H4 (cell line): ENCODE results near the gene RARRES2. TPM values are rescaled to one million over a fixed set of nuclear protein-coding genes. Genes with fewer than 3 reads are reported as not detected.

Experiments used
- DNase-seq: peaks from one replicate; pipeline ENCODE4 v3.0.0-alpha.2; 2015; ENCODE audit warnings: low spot score
- total RNA-seq: library from RNA; depleted of rRNA; stranded (reverse); fragments of >200 nt; shearing (Covaris generic); gene quantifications from 2 replicates; pipeline ENCODE4 v1.2.3, GENCODE V29; 2014

RARRES2 gene
- total RNA-seq, 1 experiment from 2014 or later, result not detected

DNA sequence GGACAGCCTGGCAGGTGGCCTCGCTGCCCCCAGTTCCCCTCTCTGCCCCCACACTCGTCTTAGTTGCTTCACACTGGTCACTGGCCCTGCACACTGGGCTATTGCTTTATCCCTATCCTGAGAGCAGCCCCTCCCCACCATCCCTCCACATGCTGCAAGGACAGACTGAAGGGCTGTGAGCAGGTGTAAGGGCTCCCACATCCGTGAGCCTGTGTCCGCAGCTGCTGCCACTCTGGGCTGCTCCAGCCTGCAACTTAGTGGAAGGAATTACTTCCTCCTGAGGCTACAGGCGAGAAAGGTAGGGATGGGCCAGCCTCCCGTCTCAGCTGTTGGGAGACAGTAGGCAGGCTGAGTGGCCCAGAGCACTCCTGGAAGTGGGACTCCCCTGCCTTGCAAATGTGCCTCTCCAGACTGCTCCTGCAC, 3.8 kb downstream of the RARRES2 start:
- DNase-seq, result no peak

DNA sequence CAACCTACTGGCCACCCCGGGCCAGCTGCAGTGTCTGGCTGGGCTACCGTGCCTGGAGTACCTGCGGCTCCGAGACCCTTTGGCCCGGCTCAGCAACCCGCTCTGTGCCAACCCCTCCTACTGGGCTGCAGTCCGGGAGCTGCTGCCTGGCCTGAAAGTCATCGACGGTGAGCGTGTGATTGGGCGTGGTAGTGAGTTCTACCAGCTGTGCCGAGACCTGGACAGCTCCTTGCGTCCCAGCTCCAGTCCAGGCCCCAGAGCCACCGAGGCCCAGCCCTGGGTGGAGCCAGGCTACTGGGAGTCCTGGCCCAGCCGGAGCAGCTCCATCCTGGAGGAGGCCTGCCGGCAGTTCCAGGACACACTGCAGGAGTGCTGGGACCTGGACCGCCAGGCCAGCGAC, 4.2 kb downstream of the RARRES2 start:
- no peak for DNase-seq

DNA sequence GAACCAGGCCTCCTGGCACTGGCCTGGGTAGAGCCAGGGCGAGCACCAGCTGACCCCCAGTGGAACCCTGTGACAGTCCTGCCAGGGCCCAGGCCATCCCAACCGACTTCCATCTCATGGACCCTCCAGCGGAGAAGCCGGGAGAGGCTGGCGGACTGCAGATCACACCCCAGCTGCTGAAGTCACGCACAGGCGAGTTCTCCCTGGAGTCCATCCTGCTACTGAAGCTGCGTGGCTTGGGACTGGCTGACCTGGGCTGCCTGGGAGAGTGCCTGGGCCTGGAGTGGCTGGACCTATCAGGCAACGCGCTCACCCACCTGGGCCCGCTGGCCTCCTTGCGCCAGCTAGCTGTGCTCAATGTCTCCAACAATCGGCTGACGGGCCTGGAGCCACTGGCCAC, 4.7 kb downstream of the RARRES2 start:
- no peak for DNase-seq

DNA sequence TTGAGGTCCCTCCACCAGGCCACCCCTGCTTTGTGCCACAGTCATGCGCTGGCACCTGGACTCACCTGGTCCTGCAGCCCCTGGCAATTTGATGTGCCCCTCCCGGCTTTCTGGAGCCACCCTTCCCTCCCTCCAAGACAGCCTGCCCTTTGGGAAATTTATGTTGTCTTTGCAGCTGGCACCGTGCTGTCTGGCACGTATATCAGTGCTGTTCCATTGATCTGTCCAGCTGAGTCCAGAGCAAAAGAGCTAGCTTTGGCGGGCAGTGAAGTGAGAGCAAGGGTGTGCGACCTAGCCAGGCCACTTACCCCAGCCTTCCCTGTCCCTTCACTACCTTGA, 5.7 kb downstream of the RARRES2 start:
- no peak for DNase-seq

DNA sequence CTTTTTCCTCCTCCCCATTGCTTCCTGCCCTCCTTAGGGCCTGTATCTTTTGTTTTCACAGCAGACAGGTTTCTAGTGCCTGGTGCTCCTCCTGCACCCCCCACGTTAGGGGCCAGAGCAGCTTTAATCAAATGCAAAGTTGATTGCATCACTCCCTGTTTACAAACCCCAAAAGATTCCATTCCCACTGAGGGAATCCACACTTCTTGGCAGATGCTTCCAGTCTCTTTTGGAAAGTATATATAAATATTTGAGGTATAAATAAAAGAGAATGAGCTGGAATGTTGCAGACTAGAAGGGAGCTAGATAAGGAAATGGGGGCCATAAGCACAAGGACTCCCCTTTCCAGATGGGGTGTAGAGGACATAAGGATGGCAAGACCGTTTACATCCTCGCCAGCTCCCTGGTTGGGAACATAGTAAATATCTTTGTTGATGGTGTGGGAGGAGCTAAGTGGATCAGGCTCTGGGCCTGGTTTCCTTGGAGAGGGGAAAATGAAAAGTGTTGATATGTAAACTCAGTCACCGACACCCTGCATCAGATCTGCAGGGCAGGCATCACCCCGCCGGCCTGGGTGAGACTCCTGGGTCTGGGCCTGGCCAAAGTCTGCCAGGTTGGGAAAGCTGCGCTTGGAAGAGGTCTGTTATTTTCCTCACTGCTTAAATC, 6.2 kb downstream of the RARRES2 start:
- peak; percentile 72 for DNase-seq

DNA sequence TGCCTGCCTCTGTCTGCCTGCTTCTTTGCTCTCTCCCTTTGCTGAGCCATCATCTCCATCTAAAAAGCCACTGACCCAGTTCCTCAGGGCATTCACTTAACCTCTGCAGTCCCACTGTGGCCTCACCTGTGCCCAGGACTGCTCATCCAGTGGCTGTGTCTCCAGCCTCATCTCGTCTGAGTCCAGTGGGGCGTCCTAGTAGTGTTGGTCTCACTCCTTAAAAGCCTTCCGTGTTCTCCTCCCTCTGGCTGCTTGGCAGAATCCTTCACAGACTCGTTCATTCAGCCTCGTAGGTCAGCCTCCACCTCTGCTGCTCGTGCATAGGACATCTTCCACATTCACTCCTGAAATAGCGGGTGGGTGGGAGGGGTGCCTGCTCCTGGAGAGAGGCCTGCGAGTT, 7.3 kb downstream of the RARRES2 start:
- no peak for DNase-seq

DNA sequence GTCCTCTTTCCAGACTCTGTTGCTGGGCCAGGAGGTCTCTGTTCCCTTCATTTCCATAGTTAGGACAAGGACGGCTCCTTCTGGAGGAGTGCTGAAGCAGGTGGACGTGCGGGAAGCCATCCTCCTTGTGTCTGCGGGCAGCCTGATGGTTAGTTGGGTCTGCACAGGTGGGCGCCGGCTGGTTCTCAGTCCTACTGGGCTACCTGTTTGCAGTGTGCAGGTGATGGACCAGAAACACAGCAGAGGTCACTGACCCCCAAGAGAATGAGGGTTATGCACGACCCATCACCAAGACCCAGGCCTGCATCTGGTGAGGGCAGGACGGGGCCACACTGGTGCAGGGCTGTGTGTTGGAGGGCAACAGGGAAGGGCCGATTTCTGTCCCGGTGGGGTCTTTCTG, 7.8 kb downstream of the RARRES2 start:
- DNase-seq, result no peak

DNA sequence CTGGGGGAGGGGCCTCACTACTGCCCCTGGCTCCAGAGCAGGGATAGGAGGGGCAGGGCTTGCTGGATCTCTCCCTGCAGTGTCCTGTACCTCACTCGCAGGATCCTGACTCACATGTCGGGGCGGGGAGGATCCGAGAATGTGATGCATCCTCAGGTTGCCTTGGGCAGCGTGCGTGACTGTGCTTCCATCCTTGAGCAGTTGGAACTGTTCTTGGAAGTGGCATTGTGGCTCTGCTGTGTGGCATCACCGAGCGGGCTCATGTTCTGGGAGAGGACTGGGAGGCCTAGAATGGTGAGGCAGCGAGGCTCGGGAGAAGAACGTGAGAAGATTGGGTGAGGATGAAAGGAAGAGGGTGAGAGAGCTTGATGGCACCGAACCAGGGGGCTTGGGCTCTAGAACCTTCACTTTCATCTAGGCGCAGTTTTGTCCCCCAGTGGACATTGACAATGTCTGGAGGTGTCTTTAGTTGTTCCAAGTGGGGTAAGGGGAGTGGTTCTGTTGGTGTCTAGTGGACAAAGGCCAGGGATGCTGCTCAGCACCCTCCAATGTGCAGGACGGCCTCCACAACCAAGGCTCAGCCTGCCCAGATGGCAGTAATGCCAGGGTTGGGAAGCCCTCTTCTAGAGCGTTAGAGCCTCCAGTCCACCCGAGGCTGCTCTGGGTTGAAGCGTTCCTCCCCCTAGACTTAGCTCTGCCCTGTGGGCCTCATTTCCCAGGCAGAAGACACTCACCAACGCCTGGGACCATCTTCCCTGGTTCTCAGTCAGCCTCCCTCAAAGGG, 8.4 kb downstream of the RARRES2 start:
- no peak for DNase-seq

DNA sequence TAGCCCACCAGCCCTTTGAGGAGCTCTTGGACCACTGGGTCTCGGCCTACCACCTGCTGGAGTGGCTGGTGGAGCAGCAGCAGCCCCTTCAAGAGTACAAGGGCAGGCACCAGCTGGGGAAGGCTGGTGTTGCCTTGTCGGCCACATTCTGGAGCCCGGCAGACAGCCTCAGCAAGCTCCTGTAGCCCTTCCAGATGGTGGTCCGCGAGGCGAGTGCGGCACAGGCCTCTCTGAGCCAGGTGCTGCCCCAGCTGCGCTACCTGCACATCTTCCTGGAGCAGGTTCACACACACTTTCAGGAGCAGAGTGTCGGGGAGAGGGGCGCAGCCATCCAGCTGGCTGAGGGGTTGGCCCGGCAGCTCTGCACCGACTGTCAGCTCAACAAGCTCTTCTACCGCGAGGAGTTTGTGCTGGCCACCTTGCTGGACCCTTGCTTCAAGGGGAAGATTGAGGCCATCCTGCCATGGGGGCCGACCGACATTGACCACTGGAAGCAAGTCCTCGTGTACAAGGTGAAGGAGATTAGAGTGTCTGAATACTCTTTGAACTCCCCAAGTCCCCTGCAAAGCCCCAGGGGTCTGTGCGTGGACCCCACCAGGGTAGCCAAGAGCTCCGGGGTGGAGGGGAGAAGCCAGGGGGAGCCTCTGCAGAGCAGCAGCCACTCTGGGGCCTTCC, 11.1 kb downstream of the RARRES2 start:
- DNase-seq, result no peak

DNA sequence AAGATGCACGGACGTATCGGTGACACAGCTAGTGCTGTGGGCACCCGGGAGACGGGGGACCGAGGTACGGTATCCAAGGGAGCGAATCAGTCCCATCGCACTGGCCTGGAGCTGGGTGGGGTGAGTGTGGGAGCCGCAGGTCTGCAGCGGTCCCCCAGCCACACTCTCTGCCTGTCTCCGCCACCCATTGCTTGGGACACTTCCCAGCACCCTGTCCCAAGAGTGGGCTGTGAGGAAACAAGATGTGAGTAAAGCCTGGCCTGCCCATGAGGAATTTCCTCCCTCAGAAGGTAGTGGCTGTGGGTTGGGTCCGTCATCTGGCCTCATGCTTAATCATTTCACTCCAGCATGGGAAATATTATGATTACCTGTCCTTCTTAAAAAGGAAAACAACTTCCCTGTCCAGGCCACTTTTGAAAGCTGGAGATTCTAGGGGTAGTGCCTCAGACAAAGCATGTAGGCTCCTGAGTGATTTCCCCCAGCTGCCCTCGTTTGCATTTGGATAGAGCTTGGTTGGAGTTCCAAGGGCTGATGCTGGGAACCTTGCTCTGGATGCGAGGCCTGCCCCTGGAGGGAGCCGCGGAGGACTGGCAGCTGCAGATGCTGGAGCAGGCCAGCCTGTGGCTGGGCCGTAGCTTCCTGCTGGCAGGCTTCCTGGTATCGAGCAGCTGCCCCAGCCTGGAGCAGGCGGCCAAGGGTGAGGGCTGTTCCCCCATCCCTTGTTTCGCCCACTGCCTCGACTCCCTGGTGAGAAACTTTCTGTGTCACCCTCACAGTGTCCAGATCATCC, 11.9 kb downstream of the RARRES2 start:
- no peak for DNase-seq

DNA sequence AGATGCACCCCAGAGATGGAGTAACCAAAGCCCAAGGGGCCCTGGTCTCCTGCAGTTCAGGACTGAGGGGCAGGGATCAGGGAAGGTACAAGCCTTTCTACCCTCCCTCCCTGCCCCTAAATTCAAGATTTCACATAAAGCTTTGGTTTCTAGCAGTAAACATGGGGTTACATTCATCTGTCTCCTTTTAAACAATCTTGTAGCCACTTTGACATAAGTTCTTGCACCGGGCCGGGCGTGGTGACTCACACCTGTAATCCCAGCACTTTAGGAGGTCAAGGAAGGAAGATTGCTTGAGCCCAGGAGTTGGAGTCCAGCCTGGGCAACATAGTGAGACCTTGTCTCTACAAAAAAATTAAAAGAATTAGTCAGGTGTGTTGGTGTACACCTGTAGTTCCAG, 14.1 kb downstream of the RARRES2 start:
- no peak for DNase-seq

DNA sequence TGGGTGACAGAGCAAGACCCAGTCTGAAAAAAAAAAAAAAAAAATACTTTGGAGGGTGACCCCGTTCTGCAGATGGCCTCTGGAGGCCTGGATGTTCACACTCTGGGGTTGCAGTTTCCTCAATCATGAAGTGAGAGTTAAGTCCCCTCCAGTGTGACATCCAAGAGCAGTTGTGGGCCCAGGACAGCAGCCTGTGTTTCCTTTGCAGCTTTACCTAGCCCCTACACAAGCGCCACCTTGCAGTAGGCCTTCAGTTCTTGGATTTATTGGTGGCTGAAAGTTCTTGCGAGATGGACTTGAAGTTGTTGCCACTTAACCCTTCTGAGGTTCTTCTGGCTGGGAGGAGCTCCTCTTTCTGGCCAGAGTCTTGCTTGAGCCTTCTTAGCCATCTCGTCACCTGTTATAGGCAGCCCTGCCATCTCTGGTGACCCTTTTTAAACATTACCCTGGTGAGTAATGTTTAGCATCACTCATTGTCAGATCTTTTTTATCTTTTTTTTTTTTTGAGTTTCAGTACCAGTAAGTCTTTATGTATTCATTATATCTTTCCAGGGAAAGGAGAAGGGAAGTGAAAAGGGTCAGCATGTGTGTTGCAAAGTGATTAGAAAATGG, 14.7 kb downstream of the RARRES2 start:
- no peak for DNase-seq

DNA sequence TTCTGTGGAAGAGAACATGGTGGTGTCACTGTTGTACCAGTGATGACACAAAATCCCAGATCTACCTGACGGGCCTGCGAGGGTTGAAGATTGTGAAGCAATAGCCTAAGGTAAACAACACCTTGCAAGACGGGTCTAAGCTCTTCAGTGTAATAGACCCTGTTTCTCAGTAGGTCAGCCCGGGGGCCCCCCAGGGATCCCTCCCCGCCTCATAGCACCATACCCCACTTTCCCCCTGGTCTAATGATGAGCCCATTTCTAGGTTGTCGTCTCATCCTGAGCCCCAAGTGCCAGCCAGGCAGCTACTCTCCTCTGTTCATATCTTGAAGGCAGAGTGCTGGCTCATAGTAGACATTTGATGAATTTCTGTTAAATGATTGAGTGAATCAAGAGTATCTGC, 15.5 kb downstream of the RARRES2 start:
- DNase-seq, result no peak

DNA sequence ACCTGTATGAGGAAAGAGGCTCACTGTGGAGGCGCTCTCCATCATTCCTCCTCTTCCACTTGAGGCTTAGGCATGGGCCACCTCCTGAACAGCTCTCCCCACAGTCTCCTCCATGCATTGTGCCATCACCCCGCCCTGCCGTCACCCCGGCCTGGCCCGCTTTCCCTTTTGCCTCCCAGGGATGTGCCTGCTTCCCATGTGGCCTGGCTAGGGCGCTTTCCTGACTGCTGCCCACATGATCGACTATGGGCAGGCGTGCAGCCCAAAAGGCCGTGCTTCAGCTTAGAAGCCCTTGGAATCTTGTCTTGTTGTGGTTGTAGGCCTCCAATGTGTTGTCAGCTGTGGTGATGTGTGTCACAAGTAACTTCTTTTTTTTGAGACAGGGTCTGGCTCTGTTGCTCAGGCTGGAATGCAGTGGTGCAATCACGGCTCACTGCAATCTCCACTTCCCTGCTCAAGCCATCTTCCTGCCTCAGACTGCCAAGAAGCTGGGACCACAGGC, 16.3 kb downstream of the RARRES2 start:
- DNase-seq, result no peak

DNA sequence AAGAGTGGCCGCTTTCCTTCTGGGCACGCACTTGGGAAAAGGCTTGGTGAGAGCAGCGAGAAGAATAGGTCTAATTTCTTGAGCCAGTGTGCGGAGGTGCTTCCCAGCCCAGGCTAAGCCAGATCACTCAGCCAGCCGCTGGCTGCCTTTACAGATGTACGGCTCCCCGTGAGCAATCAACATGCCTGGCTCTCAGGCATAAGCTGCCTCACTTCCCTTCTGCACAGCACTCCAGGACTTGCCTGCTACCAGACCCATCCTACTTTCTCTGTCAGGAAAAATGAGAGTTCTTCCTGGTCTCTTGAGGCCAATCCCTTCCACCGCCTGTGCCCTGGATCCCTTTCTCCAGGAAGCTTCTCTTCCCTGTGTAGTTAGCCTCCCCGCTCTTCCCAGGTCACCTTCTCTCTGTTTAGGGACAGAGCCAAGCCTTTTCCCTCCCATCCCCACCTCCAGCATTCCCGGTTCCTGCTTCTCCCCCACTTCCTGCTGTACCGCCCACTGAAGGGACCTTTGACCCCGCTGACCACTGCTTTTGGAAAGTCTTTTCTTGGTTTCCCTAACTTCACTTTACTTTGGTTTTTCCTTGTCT, 17.0 kb downstream of the RARRES2 start:
- DNase-seq, result no peak

DNA sequence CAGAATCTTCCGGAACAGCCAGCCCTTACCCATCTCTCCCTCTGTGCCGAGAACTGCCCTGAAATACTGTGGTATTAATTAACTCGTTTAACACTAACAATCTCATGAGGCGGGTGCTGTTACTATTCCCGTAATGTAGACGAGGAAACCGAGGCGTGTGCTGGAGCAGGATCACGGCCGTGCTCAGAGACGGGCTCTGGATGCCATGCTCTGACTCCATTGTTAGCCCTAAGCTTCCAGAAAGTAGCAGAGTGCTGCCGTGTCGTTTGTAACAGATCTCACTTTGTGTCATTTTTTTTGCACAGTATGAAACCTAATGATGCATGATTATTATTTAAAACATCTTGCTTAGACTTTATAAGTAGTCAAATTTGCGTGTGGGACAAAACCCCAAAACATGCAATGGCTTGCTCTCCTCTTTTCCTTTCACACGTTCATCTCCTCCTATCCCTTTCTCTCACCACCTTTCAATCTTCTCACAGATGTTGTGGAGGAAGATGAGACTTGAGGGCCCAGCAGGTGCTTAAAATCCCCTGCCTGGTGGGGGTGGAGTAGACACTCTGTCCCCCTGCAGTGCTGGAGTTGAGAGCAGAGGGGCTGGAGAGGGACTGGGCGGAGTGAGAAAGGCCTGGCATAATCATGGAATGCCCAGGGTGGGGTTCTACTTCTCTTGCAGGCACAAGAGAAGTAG, 17.6 kb downstream of the RARRES2 start:
- DNase-seq, result no peak

DNA sequence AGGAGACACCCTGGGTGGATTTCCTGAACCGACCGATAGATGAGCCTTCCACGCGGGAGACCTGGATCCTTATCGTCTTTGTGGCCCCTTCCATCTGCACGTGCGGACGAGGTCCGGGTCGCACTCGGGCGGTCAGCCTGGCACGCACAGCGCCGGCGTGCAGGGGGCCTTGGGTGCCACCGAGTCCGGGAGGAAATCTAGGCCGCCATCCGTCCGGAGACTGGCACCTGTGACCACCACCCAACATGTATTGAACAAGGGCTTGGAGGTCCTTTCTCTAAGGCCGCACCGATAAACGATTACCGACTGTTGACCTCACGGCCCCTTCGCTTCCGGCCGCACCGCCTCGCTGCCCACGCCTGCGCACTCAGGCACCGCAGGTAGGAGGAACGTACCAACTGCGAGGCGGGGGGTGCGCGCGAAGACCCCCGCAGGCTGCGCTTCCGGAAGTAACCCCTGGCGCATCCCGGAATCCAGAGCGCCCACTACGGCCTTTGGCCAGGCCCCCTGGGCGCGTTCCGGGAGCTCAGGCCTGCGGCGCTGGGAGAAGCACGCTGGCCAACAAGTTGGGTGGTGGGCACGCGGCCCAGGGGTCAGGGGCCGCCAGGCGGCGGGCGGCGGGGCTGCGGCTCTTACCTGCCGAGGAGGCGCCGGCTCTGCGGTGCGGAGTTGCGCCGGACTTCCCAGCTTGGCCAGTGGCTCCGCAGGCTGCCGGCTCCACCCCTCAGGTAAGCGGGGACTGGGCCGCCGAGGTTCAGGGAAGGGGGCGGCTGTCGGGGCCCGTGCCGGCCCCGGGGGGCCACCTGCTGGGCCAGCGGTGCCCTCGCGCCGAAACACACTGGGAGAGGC, 18.4 kb downstream of the RARRES2 start, which contains the start of the genes ACTR3C and LRRC61:
Gene ACTR3C (minus strand): TSS at position 713 of the 849 bp plus-strand sequence. CDS start 28,249 bp downstream, outside the sequence.
Gene LRRC61 (plus strand): TSS at position 523 of the 849 bp plus-strand sequence. CDS start 13,507 bp downstream, outside the sequence.
- no peak for DNase-seq

DNA sequence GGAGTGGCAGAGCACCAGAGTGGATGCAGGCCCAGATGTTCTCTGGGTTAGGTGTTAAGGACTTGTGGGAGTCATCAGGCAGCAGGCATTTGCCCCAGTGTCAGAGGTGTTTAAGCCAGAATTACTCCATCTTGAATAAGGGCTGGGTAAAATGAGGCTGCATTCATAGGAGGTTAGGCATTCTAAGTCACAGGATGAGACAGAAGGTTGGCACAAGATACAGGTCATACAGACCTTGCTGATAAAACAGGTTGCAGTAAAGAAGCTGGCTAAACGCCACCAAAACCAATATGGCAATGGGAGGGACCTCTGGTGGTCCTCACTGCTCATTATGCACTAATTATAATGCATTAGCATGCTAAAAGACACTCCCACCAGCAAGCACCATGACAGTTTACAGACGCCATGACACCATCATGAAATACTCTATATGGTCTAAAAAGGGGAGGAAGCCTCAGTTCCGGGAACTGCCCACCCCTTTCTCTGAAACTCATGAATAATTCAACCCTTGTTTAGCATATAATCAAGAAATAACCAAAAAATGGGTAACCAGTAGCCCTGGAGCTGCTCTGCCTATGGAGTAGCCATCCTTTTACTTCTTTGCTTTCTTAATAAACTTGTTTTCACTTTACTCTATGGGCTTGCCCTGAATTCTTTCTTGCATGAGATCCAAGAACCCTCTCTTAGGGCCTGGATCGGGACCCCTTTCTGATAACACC, 19.2 kb downstream of the RARRES2 start:
- no peak for DNase-seq

DNA sequence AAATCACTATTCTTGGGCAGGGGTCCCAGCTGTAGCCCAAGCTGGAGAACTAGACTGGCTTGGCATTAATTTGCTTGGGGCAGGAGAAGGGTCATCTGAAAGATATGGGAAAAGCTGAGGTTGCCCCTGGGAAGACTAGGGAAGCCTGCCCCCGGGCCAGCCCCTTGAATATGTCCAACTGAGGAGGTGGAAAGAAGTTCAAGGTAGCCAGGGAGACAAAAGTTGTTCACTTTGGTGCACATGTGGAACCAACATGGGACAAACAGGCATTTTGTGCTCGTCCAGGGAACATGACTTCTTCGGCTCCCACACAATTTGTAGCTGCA, 19.7 kb downstream of the RARRES2 start:
- no peak for DNase-seq
